SK-N-SH (cell line): ENCODE measurements around the gene CASP1. TPM values are rescaled to one million over a fixed set of nuclear protein-coding genes. Genes with fewer than 3 reads are reported as not detected.

Source experiments
- CTCF ChIA-PET: fragments of 300-600, 350-600 bp; formaldehyde crosslinking; extraction: SDS; loops from one replicate; lab custom pipeline; 2021; lab: Yijun Ruan, JAX
- POLR2A ChIA-PET: fragments of 350-600 bp; sonication (Branson Sonifier 250); formaldehyde crosslinking; extraction: SDS; loops from one replicate; lab custom pipeline; 2020; ENCODE audit warnings: antibody characterized with exemption, inconsistent platforms; lab: Yijun Ruan, JAX
- DNase-seq: peaks from one replicate; pipeline ENCODE4 v3.0.0; 2012
- H2AFZ ChIP-seq: fragments of 200-600 bp; sonication (generic); 2 replicates; pipeline ENCODE4 v1.8.1; 2016; ENCODE audit warnings: antibody characterized with exemption, mild to moderate bottlenecking, low read depth
- H3F3A ChIP-seq: fragments of 200-600 bp; sonication (generic); replicated peaks from 2 replicates; pipeline ENCODE3; 2016; ENCODE audit warnings: antibody characterized with exemption, mild to moderate bottlenecking; ENCODE audit not compliant: insufficient read depth
- H3K27ac ChIP-seq, 2 experiments: fragments of 200-500 bp in 1 of 2; fragments of 200-600 bp in 1 of 2; sonication (Bioruptor generic) in 1 of 2; sonication (generic), shearing (Covaris generic) in 1 of 2; 2 replicates each; pipeline versions ENCODE4 v1.5.1 to v1.6.1; 2014 to 2016; ENCODE audit warnings: low read depth in 2 of 2, inconsistent platforms in 1 of 2, low read length in 1 of 2, mild to moderate bottlenecking in 1 of 2, mixed read lengths in 1 of 2
- H3K27me3 ChIP-seq: fragments of 200-600 bp; sonication (generic), shearing (Covaris generic); 2 replicates; pipeline ENCODE4 v1.6.1; 2016; ENCODE audit warnings: mixed run types; ENCODE audit not compliant: insufficient read depth
- H3K36me3 ChIP-seq, 2 experiments: fragments of 200-500 bp in 1 of 2; fragments of 200-600 bp in 1 of 2; sonication (Bioruptor generic) in 1 of 2; sonication (generic) in 1 of 2; replicated peaks in 1 of 2; 2 replicates each; pipeline versions ENCODE3 to v1.5.1; 2014 to 2016; ENCODE audit warnings: low read length in 1 of 2, mild to moderate bottlenecking in 1 of 2; ENCODE audit not compliant: insufficient read depth in 2 of 2, control insufficient read depth in 1 of 2
- H3K4me1 ChIP-seq, 2 experiments: fragments of 200-500 bp in 1 of 2; fragments of 200-600 bp in 1 of 2; sonication (Bioruptor generic) in 1 of 2; sonication (generic), shearing (Covaris generic) in 1 of 2; 2 replicates each; pipeline versions ENCODE4 v1.5.1 to v1.6.1; 2014 to 2016; ENCODE audit warnings: low read depth in 1 of 2, low read length in 1 of 2, mixed run types in 1 of 2; ENCODE audit not compliant: insufficient read depth in 2 of 2, control insufficient read depth in 1 of 2
- H3K4me2 ChIP-seq: fragments of 200-600 bp; sonication (generic), shearing (Covaris generic); 2 replicates; pipeline ENCODE4 v1.6.1; 2017; ENCODE audit warnings: mixed run types
- H3K4me3 ChIP-seq, 2 experiments: fragments of 200-500 bp in 1 of 2; fragments of 200-600 bp in 1 of 2; sonication (Bioruptor generic) in 1 of 2; sonication (generic), shearing (Covaris generic) in 1 of 2; 2 replicates each; pipeline versions ENCODE4 v1.5.1 to v1.8.1; 2014 to 2016; ENCODE audit warnings: low read depth in 2 of 2, inconsistent platforms in 1 of 2, low read length in 1 of 2, mild to moderate bottlenecking in 1 of 2, mixed read lengths in 1 of 2, moderate library complexity in 1 of 2
- H3K79me2 ChIP-seq: fragments of 200-600 bp; sonication (generic); 2 replicates; pipeline ENCODE4 v1.8.1; 2017; ENCODE audit warnings: mild to moderate bottlenecking; ENCODE audit not compliant: insufficient read depth
- H3K9ac ChIP-seq: fragments of 200-600 bp; sonication (generic); 2 replicates; pipeline ENCODE4 v1.6.1; 2017; ENCODE audit warnings: mixed run types
- H3K9me2 ChIP-seq: fragments of 200-600 bp; sonication (generic); 2 replicates; pipeline ENCODE4 v1.6.1; 2017; ENCODE audit warnings: mixed run types
- H3K9me3 ChIP-seq: fragments of 200-600 bp; sonication (generic); 2 replicates; pipeline ENCODE4 v1.6.1; 2017; ENCODE audit warnings: mixed run types, mild to moderate bottlenecking, moderate library complexity
- H4K20me1 ChIP-seq: fragments of 200-600 bp; sonication (generic); 2 replicates; pipeline ENCODE4 v1.6.1; 2017; ENCODE audit warnings: mild to moderate bottlenecking, mixed run types; ENCODE audit not compliant: insufficient read depth
- CHD2 ChIP-seq: fragments of 150-350 bp; IDR thresholded peaks from 2 replicates; pipeline ENCODE4 v1.6.1; 2018; ENCODE audit warnings: low read length; ENCODE audit not compliant: partially characterized antibody
- CTCF ChIP-seq: fragments of 200-600 bp; sonication (generic); IDR thresholded peaks from 2 replicates; pipeline ENCODE4 v1.6.1; 2017; ENCODE audit warnings: antibody characterized with exemption, mild to moderate bottlenecking, moderate library complexity
- ELF1 ChIP-seq: IDR thresholded peaks from 2 replicates; pipeline ENCODE4 v1.4.0; 2012
- EZH2phosphoT487 ChIP-seq: fragments of 200-600 bp; sonication (generic); IDR thresholded peaks from 2 replicates; pipeline ENCODE4 v1.6.1; 2017; ENCODE audit warnings: low read depth, mixed run types, mild to moderate bottlenecking, antibody characterized with exemption, moderate library complexity, borderline replicate concordance
- FOSL2 ChIP-seq: IDR thresholded peaks from 2 replicates; pipeline ENCODE4 v1.4.0; 2012; ENCODE audit warnings: low read depth, mild to moderate bottlenecking, moderate library complexity, borderline replicate concordance
- FOXM1 ChIP-seq: IDR thresholded peaks from 2 replicates; pipeline ENCODE4 v1.4.0; 2012; ENCODE audit warnings: low read depth, mild to moderate bottlenecking
- GABPA ChIP-seq: IDR thresholded peaks from 2 replicates; pipeline ENCODE4 v1.4.0; 2012; ENCODE audit warnings: low read depth, mild to moderate bottlenecking
- GATA2 ChIP-seq: sonication (generic); formaldehyde crosslinking; IDR thresholded peaks from 2 replicates; pipeline ENCODE4 v1.5.0; 2020; ENCODE audit warnings: mild to moderate bottlenecking, missing genetic modification reagents
- JUND ChIP-seq: IDR thresholded peaks from 2 replicates; pipeline ENCODE4 v1.4.0; 2012
- MAX ChIP-seq: IDR thresholded peaks from 2 replicates; pipeline ENCODE4 v1.4.0; 2012; ENCODE audit warnings: low read depth
- MEF2A ChIP-seq: IDR thresholded peaks from 2 replicates; pipeline ENCODE4 v1.4.0; 2012; ENCODE audit warnings: low read depth, borderline replicate concordance
- MXI1 ChIP-seq: IDR thresholded peaks from 2 replicates; pipeline ENCODE4 v1.6.1; 2012; ENCODE audit warnings: mild to moderate bottlenecking, low read depth, low read length, improper control_type of control experiment
- NRF1 ChIP-seq: IDR thresholded peaks from 2 replicates; pipeline ENCODE4 v1.6.1; 2012; ENCODE audit warnings: low read depth, mild to moderate bottlenecking, low read length
- POLR2AphosphoS5 ChIP-seq: IDR thresholded peaks from 2 replicates; pipeline ENCODE4 v1.6.1; 2012; ENCODE audit warnings: low read depth, low read length
- RCOR1 ChIP-seq: fragments of 150-350 bp; IDR thresholded peaks from 2 replicates; pipeline ENCODE4 v1.6.1; 2017; ENCODE audit warnings: antibody characterized with exemption, low read length
- RFX5 ChIP-seq: IDR thresholded peaks from 2 replicates; pipeline ENCODE4 v1.6.1; 2012; ENCODE audit warnings: mild to moderate bottlenecking, improper control_type of control experiment, low read length
- RXRA ChIP-seq: IDR thresholded peaks from 2 replicates; pipeline ENCODE4 v1.4.0; 2012; ENCODE audit warnings: low read depth, mild to moderate bottlenecking, borderline replicate concordance
- SIN3A ChIP-seq: IDR thresholded peaks from 2 replicates; pipeline ENCODE4 v1.6.1; 2012; ENCODE audit warnings: low read depth, mild to moderate bottlenecking, low read length, moderate library complexity, borderline replicate concordance
- TAF1 ChIP-seq: IDR thresholded peaks from 2 replicates; pipeline ENCODE4 v1.6.1; 2012; ENCODE audit warnings: low read depth, mild to moderate bottlenecking, low read length, moderate library complexity, borderline replicate concordance
- TCF12 ChIP-seq: IDR thresholded peaks from 2 replicates; pipeline ENCODE4 v1.4.0; 2012
- TEAD4 ChIP-seq: IDR thresholded peaks from 2 replicates; pipeline ENCODE4 v1.4.0; 2012; ENCODE audit warnings: mild to moderate bottlenecking, borderline replicate concordance; ENCODE audit not compliant: insufficient read depth
- USF2 ChIP-seq: fragments of 150-350 bp; IDR thresholded peaks from 2 replicates; pipeline ENCODE4 v1.6.1; 2017; ENCODE audit warnings: antibody characterized with exemption, low read length, low read depth, borderline replicate concordance
- WGBS: methylation state at CpG from one replicate; pipeline ENCODE4 v1.1.6; 2017; ENCODE audit warnings: low lambda C conversion rate; 5-methylcytosine and 5-hydroxymethylcytosine counted together
- polyA plus RNA-seq, 3 experiments: library from polyadenylated mRNA; depleted of rRNA; stranded (reverse); fragments of >200 nt; gene quantifications; 2 replicates each; pipeline ENCODE4 v1.2.3, GENCODE V29; 2012
- TF ChIP-seq, protein P1 (sequence below): IDR thresholded peaks from 2 replicates; pipeline ENCODE4; 2012
- TF ChIP-seq, protein P2 (sequence below): fragments of 150-350 bp; IDR thresholded peaks from 2 replicates; pipeline ENCODE4 v1.6.1; 2016; ENCODE audit warnings: mild to moderate bottlenecking, low read depth, low read length

Gene CASP1
- polyA plus RNA-seq, 1 of the 3 experiments (the other 2 are of a cell fraction) = not detected

GRCh38 chr11:105054723-105055493, 20.0 kb upstream of the CASP1 start:
- H3K9me2 ChIP-seq = no peaks in the 10 kb centered on the region
- no peaks in the 10 kb centered on the region for H3K4me1 ChIP-seq
- DNase-seq = no peak
- H2AFZ ChIP-seq = no peak overlapping the region
- H3K4me3 ChIP-seq = no peak overlapping the region
- H3K36me3 ChIP-seq = no peaks in the 10 kb centered on the region
- H3F3A ChIP-seq = no peaks in the 10 kb centered on the region
- no peaks in the 10 kb centered on the region for H3K27me3 ChIP-seq
- ChIA-PET POLR2A (no interaction called here), CTCF (no interaction called here)
- TF ChIP-seq RFX5 (no peak), TCF12 (no peak), EZH2phosphoT487 (no peak), MXI1 (no peak), MEF2A (no peak), CTCF (no peak), CHD2 (no peak), RCOR1 (no peak), FOXM1 (no peak), ELF1 (no peak), TEAD4 (no peak), JUND (no peak), NRF1 (no peak), SIN3A (no peak), GABPA (no peak)
- H3K4me2 ChIP-seq = no peak overlapping the region
- no peak overlapping the region for H3K9ac ChIP-seq
- H4K20me1 ChIP-seq = no peaks in the 10 kb centered on the region
- no peak overlapping the region for H3K27ac ChIP-seq
- no peaks in the 10 kb centered on the region for H3K9me3 ChIP-seq
- 40% methylated on average over 2 of the region's 2 CpGs for WGBS
- H3K79me2 ChIP-seq = no peaks in the 10 kb centered on the region

DNA sequence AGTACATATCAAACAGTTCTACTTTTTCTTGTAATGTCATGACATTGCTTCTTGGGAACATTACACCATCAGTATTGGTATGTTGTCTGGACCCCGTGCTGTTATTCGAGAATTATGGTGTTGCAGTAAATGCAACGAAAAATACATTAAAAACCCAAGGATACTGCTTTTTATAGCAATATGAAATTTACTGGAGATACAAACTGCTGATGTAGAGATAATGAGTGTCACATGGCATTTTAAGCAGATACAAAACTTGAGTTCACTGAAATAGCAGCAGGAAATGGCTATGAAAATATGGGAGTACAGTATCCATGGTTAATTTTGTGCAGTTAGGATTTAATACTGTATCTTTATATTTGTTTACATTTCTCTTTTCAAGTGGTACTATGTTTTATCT, 17.5 kb upstream of the CASP1 start:
- Histone ChIP-seq H3K27me3 (no peaks in the 10 kb centered on the region), H3K36me3 (no peaks in the 10 kb centered on the region), H3K9me2 (no peaks in the 10 kb centered on the region), H3K79me2 (no peaks in the 10 kb centered on the region), H3K27ac (no peak overlapping the region), H3F3A (no peaks in the 10 kb centered on the region), H3K9me3 (no peaks in the 10 kb centered on the region), H3K4me3 (no peak overlapping the region), H3K9ac (no peak overlapping the region), H2AFZ (no peak overlapping the region), H3K4me1 (no peaks in the 10 kb centered on the region), H3K4me2 (no peak overlapping the region), H4K20me1 (no peaks in the 10 kb centered on the region)
- no peak for DNase-seq
- ChIA-PET POLR2A (no interaction called here), CTCF (no interaction called here)
- WGBS = 48% methylated on average over 3 of the region's 3 CpGs
- TF ChIP-seq USF2 = no peak
- TF ChIP-seq, protein P1, sequence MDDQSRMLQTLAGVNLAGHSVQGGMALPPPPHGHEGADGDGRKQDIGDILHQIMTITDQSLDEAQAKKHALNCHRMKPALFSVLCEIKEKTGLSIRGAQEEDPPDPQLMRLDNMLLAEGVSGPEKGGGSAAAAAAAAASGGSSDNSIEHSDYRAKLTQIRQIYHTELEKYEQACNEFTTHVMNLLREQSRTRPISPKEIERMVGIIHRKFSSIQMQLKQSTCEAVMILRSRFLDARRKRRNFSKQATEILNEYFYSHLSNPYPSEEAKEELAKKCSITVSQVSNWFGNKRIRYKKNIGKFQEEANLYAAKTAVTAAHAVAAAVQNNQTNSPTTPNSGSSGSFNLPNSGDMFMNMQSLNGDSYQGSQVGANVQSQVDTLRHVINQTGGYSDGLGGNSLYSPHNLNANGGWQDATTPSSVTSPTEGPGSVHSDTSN = no peak
- no peak for TF ChIP-seq RXRA
- TF ChIP-seq JUND = no peak
- TF ChIP-seq, protein P2, sequence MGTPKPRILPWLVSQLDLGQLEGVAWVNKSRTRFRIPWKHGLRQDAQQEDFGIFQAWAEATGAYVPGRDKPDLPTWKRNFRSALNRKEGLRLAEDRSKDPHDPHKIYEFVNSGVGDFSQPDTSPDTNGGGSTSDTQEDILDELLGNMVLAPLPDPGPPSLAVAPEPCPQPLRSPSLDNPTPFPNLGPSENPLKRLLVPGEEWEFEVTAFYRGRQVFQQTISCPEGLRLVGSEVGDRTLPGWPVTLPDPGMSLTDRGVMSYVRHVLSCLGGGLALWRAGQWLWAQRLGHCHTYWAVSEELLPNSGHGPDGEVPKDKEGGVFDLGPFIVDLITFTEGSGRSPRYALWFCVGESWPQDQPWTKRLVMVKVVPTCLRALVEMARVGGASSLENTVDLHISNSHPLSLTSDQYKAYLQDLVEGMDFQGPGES = no peak
- TF ChIP-seq TAF1 = no peak
- no peak for TF ChIP-seq RCOR1
- no peak for TF ChIP-seq FOSL2
- TF ChIP-seq MAX = no peak
- no peak for TF ChIP-seq GATA2 (CRISPR knock-in tag)
- no peak for TF ChIP-seq NRF1
- TF ChIP-seq MEF2A = no peak
- no peak for TF ChIP-seq CHD2
- no peak for TF ChIP-seq TEAD4
- TF ChIP-seq POLR2AphosphoS5 = no peak
